HCT116 (cell line): ENCODE results near the gene EHBP1. TPM values are rescaled to one million over a fixed set of nuclear protein-coding genes. Genes with fewer than 3 reads are reported as not detected.

Experiments
- ATAC-seq: fragments of 200-7000 bp; cut with Tn5 transposase; 2 replicates; pipeline ENCODE4 v1.9.1; 2020; ENCODE audit warnings: mild to moderate bottlenecking, moderate library complexity
- BruUV-seq: library from RNA; stranded (reverse); fragments of 400-500 nt; replicated peaks from 2 replicates; lab custom pipeline; 2021; lab: Mats Ljungman, UMichigan
- CTCF ChIA-PET: fragments of 300-600 bp; sonication (Branson Sonifier 250); formaldehyde crosslinking; loops from one replicate; lab custom pipeline; 2021; ENCODE audit warnings: antibody characterized with exemption; lab: Charles Lee
- POLR2A ChIA-PET: fragments of 300-600, 350-600 bp; sonication (Branson Sonifier 250); formaldehyde crosslinking; loops from one replicate; lab custom pipeline; 2021; ENCODE audit warnings: antibody characterized with exemption; lab: Charles Lee
- RAD21 ChIA-PET, 2 experiments: fragments of 300-600 bp; sonication (Branson Sonifier 250); formaldehyde crosslinking; loops; one replicate each; lab custom pipeline; 2023; ENCODE audit warnings: low total read pairs in 2 of 2; ENCODE audit not compliant: uncharacterized antibody in 2 of 2, unreplicated experiment in 2 of 2, low non-redundant PET in 1 of 2; lab: Charles Lee
- DNase-seq: peaks from one replicate; pipeline ENCODE4 v3.0.0-alpha.2; 2010; ENCODE audit warnings: low read depth, low spot score
- H2AFZ ChIP-seq: fragments of 200-600 bp; shearing (Covaris generic), sonication (generic); 2 replicates; pipeline ENCODE4 v1.6.1; 2017; ENCODE audit warnings: low read depth, mixed run types, mixed read lengths, antibody characterized with exemption, low read length; ENCODE audit not compliant: poor library complexity, severe bottlenecking
- H3K27ac ChIP-seq: 2 replicates; pipeline ENCODE4 v1.5.1; 2012; ENCODE audit warnings: low read depth, low read length
- H3K27me3 ChIP-seq: fragments of 200-600 bp; sonication (generic); 2 replicates; pipeline ENCODE4 v1.6.1; 2016; ENCODE audit warnings: mixed run types, low read length, mixed read lengths; ENCODE audit not compliant: insufficient read depth
- H3K36me3 ChIP-seq, 2 experiments: fragments of 200-500 bp in 1 of 2; fragments of 200-600 bp in 1 of 2; sonication (Bioruptor generic) in 1 of 2; sonication (generic) in 1 of 2; 2 replicates each; pipeline versions ENCODE4 v1.5.1 to v1.6.1; 2014 to 2016; ENCODE audit warnings: low read length in 2 of 2, inconsistent platforms in 1 of 2, mixed read lengths in 1 of 2, mixed run types in 1 of 2; ENCODE audit not compliant: insufficient read depth in 2 of 2, control insufficient read depth in 1 of 2
- H3K4me1 ChIP-seq, 2 experiments: fragments of 200-600 bp in 1 of 2; sonication (generic) in 1 of 2; 2 replicates each; pipeline versions ENCODE4 v1.5.1 to v1.6.1; 2012 to 2017; ENCODE audit warnings: low read length in 2 of 2, inconsistent platforms in 1 of 2, mild to moderate bottlenecking in 1 of 2, mixed read lengths in 1 of 2, mixed run types in 1 of 2, moderate library complexity in 1 of 2; ENCODE audit not compliant: insufficient read depth in 2 of 2, control insufficient read depth in 1 of 2
- H3K4me2 ChIP-seq: fragments of 200-600 bp; sonication (generic); 2 replicates; pipeline ENCODE4 v1.6.1; 2017; ENCODE audit warnings: mixed run types, low read length, mixed read lengths
- H3K4me3 ChIP-seq, 2 experiments: fragments of 200-600 bp in 1 of 2; sonication (generic) in 1 of 2; replicated peaks in 1 of 2; 2 replicates each; pipeline ENCODE4 v1.5.1; 2011 to 2016; ENCODE audit warnings: low read length in 2 of 2, control low read depth in 1 of 2, low read depth in 1 of 2, mild to moderate bottlenecking in 1 of 2, mixed read lengths in 1 of 2, mixed run types in 1 of 2
- H3K79me2 ChIP-seq: fragments of 200-600 bp; sonication (generic); 2 replicates; pipeline ENCODE4 v1.6.1; 2017; ENCODE audit warnings: mild to moderate bottlenecking, mixed run types, low read length, moderate library complexity, mixed read lengths; ENCODE audit not compliant: insufficient read depth
- H3K9ac ChIP-seq: fragments of 200-600 bp; sonication (generic); 2 replicates; pipeline ENCODE4 v1.6.1; 2016; ENCODE audit warnings: low read length, mixed read lengths
- H3K9me2 ChIP-seq: fragments of 200-600 bp; sonication (generic), shearing (Covaris generic); 2 replicates; pipeline ENCODE4 v1.6.1; 2017; ENCODE audit warnings: mixed run types, mild to moderate bottlenecking, moderate library complexity; ENCODE audit not compliant: insufficient read depth
- H3K9me3 ChIP-seq, 2 experiments: fragments of 200-500 bp in 1 of 2; fragments of 200-600 bp in 1 of 2; sonication (Bioruptor generic) in 1 of 2; sonication (generic) in 1 of 2; 2 replicates each; pipeline ENCODE4 v1.6.1; 2014 to 2017; ENCODE audit warnings: low read length in 2 of 2, mixed read lengths in 2 of 2, inconsistent platforms in 1 of 2, low read depth in 1 of 2, mild to moderate bottlenecking in 1 of 2, mixed run types in 1 of 2, moderate library complexity in 1 of 2; ENCODE audit not compliant: control insufficient read depth in 1 of 2, insufficient read depth in 1 of 2
- H4K20me1 ChIP-seq: fragments of 200-600 bp; sonication (generic), shearing (Covaris generic); 2 replicates; pipeline ENCODE4 v1.6.1; 2017; ENCODE audit warnings: mixed run types, mild to moderate bottlenecking, moderate library complexity; ENCODE audit not compliant: insufficient read depth
- ATF3 ChIP-seq: IDR thresholded peaks from 2 replicates; pipeline ENCODE4 v1.6.1; 2012
- CBX3 ChIP-seq: IDR thresholded peaks from 2 replicates; pipeline ENCODE4 v1.6.1; 2012; ENCODE audit warnings: low read depth
- CTCF ChIP-seq, 3 experiments: fragments of 200-600 bp in 1 of 3; sonication (generic) in 1 of 3; IDR thresholded peaks in 2 of 3; conservative IDR thresholded peaks in 1 of 3; 2 replicates each; pipeline ENCODE4 v1.5.1; 2012 to 2017; ENCODE audit warnings: low read depth in 2 of 3, low read length in 2 of 3, antibody characterized with exemption in 1 of 3, borderline replicate concordance in 1 of 3, control low read depth in 1 of 3, mild to moderate bottlenecking in 1 of 3, mixed read lengths in 1 of 3, mixed run types in 1 of 3, moderate library complexity in 1 of 3; ENCODE audit not compliant: insufficient read depth in 1 of 3
- EGR1 ChIP-seq: IDR thresholded peaks from 2 replicates; pipeline ENCODE4 v1.6.1; 2012; ENCODE audit warnings: low read depth
- ELF1 ChIP-seq: IDR thresholded peaks from 2 replicates; pipeline ENCODE4 v1.6.1; 2012; ENCODE audit warnings: low read depth, borderline replicate concordance
- EZH2 ChIP-seq: fragments of 200-600 bp; sonication (generic); IDR thresholded peaks from 2 replicates; pipeline ENCODE4 v1.6.1; 2017; ENCODE audit warnings: antibody characterized with exemption, mixed run types
- EZH2phosphoT487 ChIP-seq: fragments of 200-600 bp; IDR thresholded peaks from 2 replicates; pipeline ENCODE4 v1.6.1; 2018; ENCODE audit warnings: antibody characterized with exemption, borderline replicate concordance
- FOSL1 ChIP-seq: IDR thresholded peaks from 2 replicates; pipeline ENCODE4 v1.6.1; 2012; ENCODE audit warnings: low read depth
- POLR2A ChIP-seq: IDR thresholded peaks from 2 replicates; pipeline ENCODE4 v1.7.0; 2011; ENCODE audit warnings: borderline replicate concordance; ENCODE audit not compliant: insufficient read depth, insufficient read length; ENCODE audit errors: extremely low read depth
- POLR2AphosphoS5 ChIP-seq: IDR thresholded peaks from 2 replicates; pipeline ENCODE4 v1.6.1; 2011; ENCODE audit warnings: mild to moderate bottlenecking, low read depth, low read length, moderate library complexity
- RAD21 ChIP-seq: IDR thresholded peaks from 2 replicates; pipeline ENCODE4 v1.6.1; 2012; ENCODE audit warnings: low read depth, mild to moderate bottlenecking
- SIN3A ChIP-seq: IDR thresholded peaks from 2 replicates; pipeline ENCODE4 v1.6.1; 2012; ENCODE audit warnings: low read depth
- SP1 ChIP-seq: IDR thresholded peaks from 2 replicates; pipeline ENCODE4 v1.6.1; 2012; ENCODE audit warnings: low read depth
- YY1 ChIP-seq: IDR thresholded peaks from 2 replicates; pipeline ENCODE4 v1.6.1; 2011; ENCODE audit warnings: low read length, low read depth, moderate library complexity, mild to moderate bottlenecking; ENCODE audit not compliant: insufficient replicate concordance; ENCODE audit errors: extremely low read depth
- ZFX ChIP-seq: fragments of 450-650 bp; IDR thresholded peaks from 2 replicates; pipeline ENCODE4 v1.6.1; 2017
- ZNF274 ChIP-seq: fragments of 200-500 bp; sonication (Bioruptor generic); IDR thresholded peaks from 2 replicates; pipeline ENCODE4 v1.6.1; 2014; ENCODE audit warnings: mild to moderate bottlenecking, low read depth, low read length, inconsistent platforms
- intact Hi-C: fragments of 100-400 bp; cut with micrococcal nuclease; formaldehyde crosslinking; loops from 2 replicates; pipeline ENCODE4 v1.10.0; 2022
- total RNA-seq: library from RNA; stranded (reverse); gene quantifications from one replicate; pipeline ENCODE4 v1.2.1, GENCODE V29; 2021; ENCODE audit not compliant: unreplicated experiment

Gene EHBP1
- total RNA-seq, 1 experiment from 2014 or later: 89.9 TPM

- no peak overlapping the region for H2AFZ ChIP-seq
- H3K4me3 ChIP-seq: no peak overlapping the region
- H3K9me3 ChIP-seq: no peaks in the 10 kb centered on the region
- H3K9ac ChIP-seq: no peak overlapping the region
- DNase-seq: peak; percentile 54
- H4K20me1 ChIP-seq: no peaks in the 10 kb centered on the region
- no peaks in the 10 kb centered on the region for H3K27me3 ChIP-seq
- RAD21 ChIA-PET: no interaction called here
- BruUV-seq: no TSS peak
- H3K4me2 ChIP-seq: no peak overlapping the region
- peak; percentile 96 for ATAC-seq
- POLR2A ChIA-PET: no interaction called here
- CTCF ChIA-PET: interaction anchor here (1.2 to 1.3 kb wide), 3 partner anchors 11 to 567 kb away, joined by 3 to 4 read pairs (median 3); no protein-coding TSS in a partner anchor
- H3K9me2 ChIP-seq: no peaks in the 10 kb centered on the region
- H3K36me3 ChIP-seq: peaks cover 0 to 4% of the 10 kb centered on the region in 2 experiments; a peak in 1 of 4 replicates
- peak; percentile 70 for TF ChIP-seq RAD21
- no peak for TF ChIP-seq CBX3
- TF ChIP-seq ZFX: no peak
- peak; percentile 40 to 69 (median 53); a peak in 5 of 6 replicates for TF ChIP-seq CTCF (IDR thresholded peaks at IDR 0.05 in 2 of 3, conservative IDR thresholded peaks at IDR 0.05 in 1 of 3; ENCODE audit: borderline replicate concordance in 1 of 3, insufficient read depth in 1 of 3, low read depth in 2 of 3, low read length in 2 of 3)
- H3K79me2 ChIP-seq: no peaks in the 10 kb centered on the region
- no peak overlapping the region for H3K27ac ChIP-seq
- H3K4me1 ChIP-seq: no peaks in the 10 kb centered on the region; a peak in 1 of 4 replicates
- intact Hi-C loops: loop anchor here (1.0 to 2.0 kb wide), 2 partner anchors 236 to 567 kb away; no protein-coding TSS in a partner anchor
Observed at GRCh38 chr2:63023444-63023843, 317.9 kb downstream of the EHBP1 start.

DNA sequence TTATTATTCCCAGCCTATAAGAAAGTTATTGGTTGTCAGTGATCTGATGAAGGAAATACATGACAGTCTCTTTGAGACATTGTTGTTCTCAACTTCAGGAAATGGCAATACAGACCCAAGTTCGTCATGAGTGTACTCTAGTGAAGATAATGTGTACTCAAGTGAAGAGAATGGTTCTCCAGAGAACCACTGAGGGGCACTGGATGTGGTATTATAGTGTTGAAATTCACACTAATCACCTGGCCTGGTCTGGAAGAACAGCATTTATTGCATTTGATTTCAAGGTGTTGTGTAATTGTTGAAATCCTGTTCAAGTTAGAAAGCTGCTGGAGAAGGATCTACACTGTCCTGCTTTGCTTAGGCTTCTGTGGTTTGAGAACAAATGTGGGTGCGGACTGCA lies 321.7 kb downstream of the EHBP1 start:
- H3K79me2 ChIP-seq: no peaks in the 10 kb centered on the region
- no peak overlapping the region for H3K9ac ChIP-seq
- H3K4me1 ChIP-seq: no peaks in the 10 kb centered on the region; a peak in 1 of 4 replicates
- H3K9me2 ChIP-seq: no peaks in the 10 kb centered on the region
- DNase-seq (no peak), ATAC-seq (no peak)
- intact Hi-C loops: no loop called here
- no peak overlapping the region for H3K27ac ChIP-seq
- H3K4me2 ChIP-seq: no peak overlapping the region
- H3K36me3 ChIP-seq: peaks cover 0 to 5% of the 10 kb centered on the region in 2 experiments; a peak in 1 of 4 replicates
- ChIA-PET POLR2A (no interaction called here), CTCF (no interaction called here), RAD21 (no interaction called here)
- H3K27me3 ChIP-seq: no peaks in the 10 kb centered on the region
- no peaks in the 10 kb centered on the region for H3K9me3 ChIP-seq
- no TSS peak for BruUV-seq
- H4K20me1 ChIP-seq: no peaks in the 10 kb centered on the region
- H3K4me3 ChIP-seq: no peak overlapping the region
- no peak overlapping the region for H2AFZ ChIP-seq
- TF ChIP-seq POLR2AphosphoS5: no peak
- no peak for TF ChIP-seq ZNF274
- no peak for TF ChIP-seq RAD21
- no peak for TF ChIP-seq ELF1
- TF ChIP-seq FOSL1: no peak
- TF ChIP-seq YY1: no peak
- TF ChIP-seq EGR1: no peak
- TF ChIP-seq SIN3A: no peak
- no peak for TF ChIP-seq EZH2phosphoT487
- TF ChIP-seq CBX3: no peak
- no peak for TF ChIP-seq EZH2
- no peak for TF ChIP-seq POLR2A
- TF ChIP-seq ATF3: no peak
- no peak for TF ChIP-seq SP1
- no peak for TF ChIP-seq CTCF (IDR thresholded peaks at IDR 0.05 in 2 of 3, conservative IDR thresholded peaks at IDR 0.05 in 1 of 3; ENCODE audit: borderline replicate concordance in 1 of 3, insufficient read depth in 1 of 3, low read depth in 2 of 3, low read length in 2 of 3)
- TF ChIP-seq ZFX: no peak
